ENCODE results near the gene CRMP1.
A peak's percentile ranks its signal among the peaks of the same experiment; 100 is the strongest.

CRMP1 gene

GRCh38 chr4:5893004-5893580, at the start of gene CRMP1:
Gene CRMP1 (minus strand): TSS chr4:5893086. CDS start chr4:5892969, 117 bp downstream.
- DNase-seq = no peak

- DNase-seq = no peak
Observed at GRCh38 chr4:5941601-5942000, 48.7 kb upstream of the CRMP1 start.

- peak; percentile 22 for DNase-seq
Observed at GRCh38 chr4:5940470-5941203, 47.8 kb upstream of the CRMP1 start.

GRCh38 chr4:5933996-5934831, 41.3 kb upstream of the CRMP1 start:
- peak; percentile 32 for DNase-seq

- peak; percentile 9 for DNase-seq
Observed at GRCh38 chr4:5933116-5933515, 40.2 kb upstream of the CRMP1 start.

- peak; percentile 19 for DNase-seq
Observed at GRCh38 chr4:5932035-5932568, 39.2 kb upstream of the CRMP1 start.

GRCh38 chr4:5931526-5931925, 38.6 kb upstream of the CRMP1 start:
- DNase-seq = peak; percentile 7

GRCh38 chr4:5930876-5931275, 38.0 kb upstream of the CRMP1 start:
- peak; percentile 32 for DNase-seq

- DNase-seq = no peak
Observed at GRCh38 chr4:5930456-5930855, 37.6 kb upstream of the CRMP1 start.

GRCh38 chr4:5928844-5929420, 36.0 kb upstream of the CRMP1 start:
- no peak for DNase-seq

- DNase-seq = no peak
Observed at GRCh38 chr4:5928274-5928673, 35.4 kb upstream of the CRMP1 start.

GRCh38 chr4:5927747-5928146, 34.9 kb upstream of the CRMP1 start:
- no peak for DNase-seq

- DNase-seq = no peak
Observed at GRCh38 chr4:5927116-5927515, 34.2 kb upstream of the CRMP1 start.

- DNase-seq = no peak
Observed at GRCh38 chr4:5926598-5926997, 33.7 kb upstream of the CRMP1 start.

- DNase-seq = no peak
Observed at GRCh38 chr4:5925419-5926200, 32.7 kb upstream of the CRMP1 start.

- DNase-seq = no peak
Observed at GRCh38 chr4:5924461-5925125, 31.7 kb upstream of the CRMP1 start.

GRCh38 chr4:5923376-5923775, 30.5 kb upstream of the CRMP1 start:
- peak; percentile 38 for DNase-seq

- peak; percentile 27 for DNase-seq
Observed at GRCh38 chr4:5922556-5922955, 29.7 kb upstream of the CRMP1 start.

GRCh38 chr4:5921981-5922380, 29.1 kb upstream of the CRMP1 start:
- DNase-seq = peak; percentile 17

GRCh38 chr4:5921101-5921980, 28.5 kb upstream of the CRMP1 start:
- DNase-seq = no peak

- no peak for DNase-seq
Observed at GRCh38 chr4:5919571-5919970, 26.7 kb upstream of the CRMP1 start.

All from right forelimb (tissue), 1 donor.